ENCODE measurements around the gene ERMP1. TPM values are rescaled to one million over a fixed set of nuclear protein-coding genes. Genes with fewer than 3 reads are reported as not detected.

ERMP1 gene
- total and polyA plus RNA-seq, 10 of the 15 experiments (the other 5 are each of a cell fraction or from before 2014, with no cell fraction given): 2.4 to 42.1 (median 8.1) TPM

- TF ChIP-seq NR2C2 (IDR thresholded peaks at IDR 0.05; ENCODE audit: borderline replicate concordance, control insufficient read depth, insufficient read length, low read depth): no peak
- no peak for TF ChIP-seq POLR2AphosphoS2 (IDR thresholded peaks at IDR 0.05; ENCODE audit: low read depth, low read length)
- TF ChIP-seq HCFC1 (IDR thresholded peaks at IDR 0.05; ENCODE audit: low read length): no peak
- TF ChIP-seq JUND (IDR thresholded peaks at IDR 0.05; ENCODE audit: low read depth, low read length): peak; percentile 73
- no peak for TF ChIP-seq KLF5 (IDR thresholded peaks at IDR 0.05; ENCODE audit: partially characterized antibody)
- TF ChIP-seq ATF7 (IDR thresholded peaks at IDR 0.05; ENCODE audit: low read depth): peak; percentile 75
- no peak for TF ChIP-seq ATF3 (IDR thresholded peaks at IDR 0.05; ENCODE audit: borderline replicate concordance, extremely low read depth, low read depth, low read length)
- TF ChIP-seq ASH2L (IDR thresholded peaks at IDR 0.05; ENCODE audit: borderline replicate concordance, low read depth): no peak
- no peak for TF ChIP-seq KAT2A (conservative IDR thresholded peaks at IDR 0.05; ENCODE audit: control insufficient read depth, low read depth, low read length)
- no peak for TF ChIP-seq CBX5 (IDR thresholded peaks at IDR 0.05; ENCODE audit: low read depth)
- no peak for TF ChIP-seq IRF5 (IDR thresholded peaks at IDR 0.05; ENCODE audit: borderline replicate concordance)
- TF ChIP-seq RFX5 (IDR thresholded peaks at IDR 0.05; ENCODE audit: low read depth, low read length): no peak
- TF ChIP-seq, protein P1, sequence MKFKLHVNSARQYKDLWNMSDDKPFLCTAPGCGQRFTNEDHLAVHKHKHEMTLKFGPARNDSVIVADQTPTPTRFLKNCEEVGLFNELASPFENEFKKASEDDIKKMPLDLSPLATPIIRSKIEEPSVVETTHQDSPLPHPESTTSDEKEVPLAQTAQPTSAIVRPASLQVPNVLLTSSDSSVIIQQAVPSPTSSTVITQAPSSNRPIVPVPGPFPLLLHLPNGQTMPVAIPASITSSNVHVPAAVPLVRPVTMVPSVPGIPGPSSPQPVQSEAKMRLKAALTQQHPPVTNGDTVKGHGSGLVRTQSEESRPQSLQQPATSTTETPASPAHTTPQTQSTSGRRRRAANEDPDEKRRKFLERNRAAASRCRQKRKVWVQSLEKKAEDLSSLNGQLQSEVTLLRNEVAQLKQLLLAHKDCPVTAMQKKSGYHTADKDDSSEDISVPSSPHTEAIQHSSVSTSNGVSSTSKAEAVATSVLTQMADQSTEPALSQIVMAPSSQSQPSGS (IDR thresholded peaks at IDR 0.05; ENCODE audit: low read length): peak; percentile 42; the same call in 1 of the 2 replicates
- peak; percentile 79 to 94 for TF ChIP-seq SRF (IDR thresholded peaks at IDR 0.05; ENCODE audit: low read depth in 2 of 2, low read length in 2 of 2)
- TF ChIP-seq, protein P2, sequence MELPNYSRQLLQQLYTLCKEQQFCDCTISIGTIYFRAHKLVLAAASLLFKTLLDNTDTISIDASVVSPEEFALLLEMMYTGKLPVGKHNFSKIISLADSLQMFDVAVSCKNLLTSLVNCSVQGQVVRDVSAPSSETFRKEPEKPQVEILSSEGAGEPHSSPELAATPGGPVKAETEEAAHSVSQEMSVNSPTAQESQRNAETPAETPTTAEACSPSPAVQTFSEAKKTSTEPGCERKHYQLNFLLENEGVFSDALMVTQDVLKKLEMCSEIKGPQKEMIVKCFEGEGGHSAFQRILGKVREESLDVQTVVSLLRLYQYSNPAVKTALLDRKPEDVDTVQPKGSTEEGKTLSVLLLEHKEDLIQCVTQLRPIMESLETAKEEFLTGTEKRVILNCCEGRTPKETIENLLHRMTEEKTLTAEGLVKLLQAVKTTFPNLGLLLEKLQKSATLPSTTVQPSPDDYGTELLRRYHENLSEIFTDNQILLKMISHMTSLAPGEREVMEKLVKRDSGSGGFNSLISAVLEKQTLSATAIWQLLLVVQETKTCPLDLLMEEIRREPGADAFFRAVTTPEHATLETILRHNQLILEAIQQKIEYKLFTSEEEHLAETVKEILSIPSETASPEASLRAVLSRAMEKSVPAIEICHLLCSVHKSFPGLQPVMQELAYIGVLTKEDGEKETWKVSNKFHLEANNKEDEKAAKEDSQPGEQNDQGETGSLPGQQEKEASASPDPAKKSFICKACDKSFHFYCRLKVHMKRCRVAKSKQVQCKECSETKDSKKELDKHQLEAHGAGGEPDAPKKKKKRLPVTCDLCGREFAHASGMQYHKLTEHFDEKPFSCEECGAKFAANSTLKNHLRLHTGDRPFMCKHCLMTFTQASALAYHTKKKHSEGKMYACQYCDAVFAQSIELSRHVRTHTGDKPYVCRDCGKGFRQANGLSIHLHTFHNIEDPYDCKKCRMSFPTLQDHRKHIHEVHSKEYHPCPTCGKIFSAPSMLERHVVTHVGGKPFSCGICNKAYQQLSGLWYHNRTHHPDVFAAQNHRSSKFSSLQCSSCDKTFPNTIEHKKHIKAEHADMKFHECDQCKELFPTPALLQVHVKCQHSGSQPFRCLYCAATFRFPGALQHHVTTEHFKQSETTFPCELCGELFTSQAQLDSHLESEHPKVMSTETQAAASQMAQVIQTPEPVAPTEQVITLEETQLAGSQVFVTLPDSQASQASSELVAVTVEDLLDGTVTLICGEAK (IDR thresholded peaks at IDR 0.05; ENCODE audit: borderline replicate concordance): no peak; the same call in 1 of the 2 replicates
- TF ChIP-seq TARDBP (IDR thresholded peaks at IDR 0.05; ENCODE audit: borderline replicate concordance): no peak
- peak; percentile 90 for TF ChIP-seq JUNB (IDR thresholded peaks at IDR 0.05)
- no peak for TF ChIP-seq REST (IDR thresholded peaks at IDR 0.05; ENCODE audit: low read depth, low read length)
- TF ChIP-seq, protein P3, sequence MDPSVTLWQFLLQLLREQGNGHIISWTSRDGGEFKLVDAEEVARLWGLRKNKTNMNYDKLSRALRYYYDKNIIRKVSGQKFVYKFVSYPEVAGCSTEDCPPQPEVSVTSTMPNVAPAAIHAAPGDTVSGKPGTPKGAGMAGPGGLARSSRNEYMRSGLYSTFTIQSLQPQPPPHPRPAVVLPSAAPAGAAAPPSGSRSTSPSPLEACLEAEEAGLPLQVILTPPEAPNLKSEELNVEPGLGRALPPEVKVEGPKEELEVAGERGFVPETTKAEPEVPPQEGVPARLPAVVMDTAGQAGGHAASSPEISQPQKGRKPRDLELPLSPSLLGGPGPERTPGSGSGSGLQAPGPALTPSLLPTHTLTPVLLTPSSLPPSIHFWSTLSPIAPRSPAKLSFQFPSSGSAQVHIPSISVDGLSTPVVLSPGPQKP (IDR thresholded peaks at IDR 0.05; ENCODE audit: low read depth, low read length): peak; percentile 96
Measured at GRCh38 chr9:5851445-5851844, 18.5 kb upstream of the ERMP1 start (continued).

All from GM12878 (cell line).